ENCODE measurements around the gene CTSV. TPM values are rescaled to one million over a fixed set of nuclear protein-coding genes. Genes with fewer than 3 reads are reported as not detected.
"Not testable (repeated sequence)": the region's sequence is repeated elsewhere in the genome, so short reads cannot be mapped to it uniquely, and the experiment has no call there.

CTSV gene
- polyA plus RNA-seq, 1 of the 3 experiments (the other 2 are of a cell fraction): 3.1 TPM

DNA sequence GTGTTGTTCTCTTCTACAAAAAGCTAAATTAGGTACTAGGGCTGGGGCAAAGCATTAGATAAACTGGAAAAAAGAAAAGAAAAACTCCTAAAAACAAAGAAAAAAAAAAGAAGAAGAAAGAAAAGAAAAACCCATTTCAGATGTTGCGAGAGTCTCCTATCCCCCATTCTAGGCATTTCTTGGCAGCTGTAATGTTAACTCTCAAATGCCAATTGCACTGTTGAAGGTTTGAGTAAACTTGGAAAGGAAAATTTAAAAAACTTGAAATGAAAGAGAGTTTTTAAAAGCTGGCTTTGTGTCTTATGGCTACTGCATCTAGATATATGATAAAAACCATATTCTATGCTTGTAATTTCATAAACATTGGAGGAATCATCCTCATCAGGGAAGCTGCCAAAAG is 34.6 kb upstream of the CTSV start (continued):
- TF ChIP-seq, protein P1, sequence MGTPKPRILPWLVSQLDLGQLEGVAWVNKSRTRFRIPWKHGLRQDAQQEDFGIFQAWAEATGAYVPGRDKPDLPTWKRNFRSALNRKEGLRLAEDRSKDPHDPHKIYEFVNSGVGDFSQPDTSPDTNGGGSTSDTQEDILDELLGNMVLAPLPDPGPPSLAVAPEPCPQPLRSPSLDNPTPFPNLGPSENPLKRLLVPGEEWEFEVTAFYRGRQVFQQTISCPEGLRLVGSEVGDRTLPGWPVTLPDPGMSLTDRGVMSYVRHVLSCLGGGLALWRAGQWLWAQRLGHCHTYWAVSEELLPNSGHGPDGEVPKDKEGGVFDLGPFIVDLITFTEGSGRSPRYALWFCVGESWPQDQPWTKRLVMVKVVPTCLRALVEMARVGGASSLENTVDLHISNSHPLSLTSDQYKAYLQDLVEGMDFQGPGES (IDR thresholded peaks at IDR 0.05; ENCODE audit: low read depth, low read length): no peak
- TF ChIP-seq RCOR1 (IDR thresholded peaks at IDR 0.05; ENCODE audit: low read length) (no peak), RFX5 (IDR thresholded peaks at IDR 0.05; ENCODE audit: low read length) (no peak), FOSL2 (IDR thresholded peaks at IDR 0.05; ENCODE audit: borderline replicate concordance, low read depth) (no peak), EP300 (IDR thresholded peaks at IDR 0.05; ENCODE audit: borderline replicate concordance in 1 of 2, low read depth in 1 of 2, low read length in 1 of 2) (no peak)

DNA sequence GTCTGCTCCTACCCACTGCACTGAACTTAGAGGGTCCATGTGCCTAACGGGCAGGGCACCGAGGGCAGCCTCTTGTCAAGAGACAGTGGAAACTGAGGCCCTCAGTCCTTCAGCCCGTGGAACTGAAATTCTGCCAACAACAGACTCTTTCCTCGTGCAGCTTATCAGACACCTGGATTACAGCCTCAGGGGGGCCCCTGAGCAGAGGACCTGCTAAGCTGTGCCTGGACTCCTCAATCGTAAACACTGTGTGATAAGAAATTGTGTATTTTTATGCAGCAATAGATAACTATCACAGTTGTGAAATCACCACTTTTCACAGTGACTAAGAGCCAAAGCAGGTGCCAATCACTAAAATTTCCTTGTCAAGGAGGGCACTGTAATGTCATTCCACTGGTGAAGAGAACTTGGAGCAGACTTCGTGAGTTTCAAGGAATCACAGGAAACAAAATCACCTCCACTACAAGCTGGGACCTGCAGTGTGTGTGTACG is 33.4 kb upstream of the CTSV start:
- Histone ChIP-seq H2AFZ (ENCODE audit: low read depth) (no peak overlapping the region), H3K9me3 (no peaks in the 10 kb centered on the region), H3K36me3 (replicated peaks in 1 of 2; ENCODE audit: control insufficient read depth in 1 of 2, insufficient read depth in 2 of 2, low read length in 1 of 2) (no peaks in the 10 kb centered on the region), H3K9ac (no peak overlapping the region), H3K4me3 (ENCODE audit: low read depth in 2 of 2, low read length in 1 of 2) (no peak overlapping the region), H3K4me2 (no peak overlapping the region), H3K27me3 (ENCODE audit: insufficient read depth) (peaks cover 4% of the 10 kb centered on the region; the same call in 1 of the 2 replicates), H3K27ac (ENCODE audit: low read depth in 2 of 2, low read length in 1 of 2) (no peak overlapping the region), H4K20me1 (ENCODE audit: insufficient read depth) (no peaks in the 10 kb centered on the region), H3K9me2 (no peaks in the 10 kb centered on the region), H3K4me1 (ENCODE audit: control insufficient read depth in 1 of 2, insufficient read depth in 2 of 2, low read depth in 1 of 2, low read length in 1 of 2) (peaks cover 0 to 2% of the 10 kb centered on the region in 2 experiments; a peak in 1 of 4 replicates), H3F3A (replicated peaks; ENCODE audit: insufficient read depth) (no peaks in the 10 kb centered on the region), H3K79me2 (ENCODE audit: insufficient read depth) (no peaks in the 10 kb centered on the region)
- CTCF ChIA-PET: no interaction called here
- TF ChIP-seq NFIC (IDR thresholded peaks at IDR 0.05; ENCODE audit: borderline replicate concordance): no peak
- no peak for TF ChIP-seq GABPA (IDR thresholded peaks at IDR 0.05; ENCODE audit: low read depth)
- TF ChIP-seq EP300 (IDR thresholded peaks at IDR 0.05; ENCODE audit: borderline replicate concordance in 1 of 2, low read depth in 1 of 2, low read length in 1 of 2): no peak
- TF ChIP-seq RXRA (IDR thresholded peaks at IDR 0.05; ENCODE audit: borderline replicate concordance, low read depth): no peak
- TF ChIP-seq, protein P2, sequence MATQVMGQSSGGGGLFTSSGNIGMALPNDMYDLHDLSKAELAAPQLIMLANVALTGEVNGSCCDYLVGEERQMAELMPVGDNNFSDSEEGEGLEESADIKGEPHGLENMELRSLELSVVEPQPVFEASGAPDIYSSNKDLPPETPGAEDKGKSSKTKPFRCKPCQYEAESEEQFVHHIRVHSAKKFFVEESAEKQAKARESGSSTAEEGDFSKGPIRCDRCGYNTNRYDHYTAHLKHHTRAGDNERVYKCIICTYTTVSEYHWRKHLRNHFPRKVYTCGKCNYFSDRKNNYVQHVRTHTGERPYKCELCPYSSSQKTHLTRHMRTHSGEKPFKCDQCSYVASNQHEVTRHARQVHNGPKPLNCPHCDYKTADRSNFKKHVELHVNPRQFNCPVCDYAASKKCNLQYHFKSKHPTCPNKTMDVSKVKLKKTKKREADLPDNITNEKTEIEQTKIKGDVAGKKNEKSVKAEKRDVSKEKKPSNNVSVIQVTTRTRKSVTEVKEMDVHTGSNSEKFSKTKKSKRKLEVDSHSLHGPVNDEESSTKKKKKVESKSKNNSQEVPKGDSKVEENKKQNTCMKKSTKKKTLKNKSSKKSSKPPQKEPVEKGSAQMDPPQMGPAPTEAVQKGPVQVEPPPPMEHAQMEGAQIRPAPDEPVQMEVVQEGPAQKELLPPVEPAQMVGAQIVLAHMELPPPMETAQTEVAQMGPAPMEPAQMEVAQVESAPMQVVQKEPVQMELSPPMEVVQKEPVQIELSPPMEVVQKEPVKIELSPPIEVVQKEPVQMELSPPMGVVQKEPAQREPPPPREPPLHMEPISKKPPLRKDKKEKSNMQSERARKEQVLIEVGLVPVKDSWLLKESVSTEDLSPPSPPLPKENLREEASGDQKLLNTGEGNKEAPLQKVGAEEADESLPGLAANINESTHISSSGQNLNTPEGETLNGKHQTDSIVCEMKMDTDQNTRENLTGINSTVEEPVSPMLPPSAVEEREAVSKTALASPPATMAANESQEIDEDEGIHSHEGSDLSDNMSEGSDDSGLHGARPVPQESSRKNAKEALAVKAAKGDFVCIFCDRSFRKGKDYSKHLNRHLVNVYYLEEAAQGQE (IDR thresholded peaks at IDR 0.05; ENCODE audit: low read depth, low read length): no peak
- no peak for TF ChIP-seq FOXM1 (IDR thresholded peaks at IDR 0.05; ENCODE audit: low read depth)
- no peak for TF ChIP-seq TCF12 (IDR thresholded peaks at IDR 0.05)
- TF ChIP-seq, protein P3, sequence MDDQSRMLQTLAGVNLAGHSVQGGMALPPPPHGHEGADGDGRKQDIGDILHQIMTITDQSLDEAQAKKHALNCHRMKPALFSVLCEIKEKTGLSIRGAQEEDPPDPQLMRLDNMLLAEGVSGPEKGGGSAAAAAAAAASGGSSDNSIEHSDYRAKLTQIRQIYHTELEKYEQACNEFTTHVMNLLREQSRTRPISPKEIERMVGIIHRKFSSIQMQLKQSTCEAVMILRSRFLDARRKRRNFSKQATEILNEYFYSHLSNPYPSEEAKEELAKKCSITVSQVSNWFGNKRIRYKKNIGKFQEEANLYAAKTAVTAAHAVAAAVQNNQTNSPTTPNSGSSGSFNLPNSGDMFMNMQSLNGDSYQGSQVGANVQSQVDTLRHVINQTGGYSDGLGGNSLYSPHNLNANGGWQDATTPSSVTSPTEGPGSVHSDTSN (IDR thresholded peaks at IDR 0.05): no peak
- TF ChIP-seq RAD21 (IDR thresholded peaks at IDR 0.05; ENCODE audit: low read length): no peak
- TF ChIP-seq, protein P4, sequence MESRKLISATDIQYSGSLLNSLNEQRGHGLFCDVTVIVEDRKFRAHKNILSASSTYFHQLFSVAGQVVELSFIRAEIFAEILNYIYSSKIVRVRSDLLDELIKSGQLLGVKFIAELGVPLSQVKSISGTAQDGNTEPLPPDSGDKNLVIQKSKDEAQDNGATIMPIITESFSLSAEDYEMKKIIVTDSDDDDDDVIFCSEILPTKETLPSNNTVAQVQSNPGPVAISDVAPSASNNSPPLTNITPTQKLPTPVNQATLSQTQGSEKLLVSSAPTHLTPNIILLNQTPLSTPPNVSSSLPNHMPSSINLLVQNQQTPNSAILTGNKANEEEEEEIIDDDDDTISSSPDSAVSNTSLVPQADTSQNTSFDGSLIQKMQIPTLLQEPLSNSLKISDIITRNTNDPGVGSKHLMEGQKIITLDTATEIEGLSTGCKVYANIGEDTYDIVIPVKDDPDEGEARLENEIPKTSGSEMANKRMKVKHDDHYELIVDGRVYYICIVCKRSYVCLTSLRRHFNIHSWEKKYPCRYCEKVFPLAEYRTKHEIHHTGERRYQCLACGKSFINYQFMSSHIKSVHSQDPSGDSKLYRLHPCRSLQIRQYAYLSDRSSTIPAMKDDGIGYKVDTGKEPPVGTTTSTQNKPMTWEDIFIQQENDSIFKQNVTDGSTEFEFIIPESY (IDR thresholded peaks at IDR 0.05; ENCODE audit: borderline replicate concordance, low read depth): no peak
- no peak for TF ChIP-seq RFX5 (IDR thresholded peaks at IDR 0.05; ENCODE audit: low read length)
- TF ChIP-seq FOSL2 (IDR thresholded peaks at IDR 0.05; ENCODE audit: borderline replicate concordance, low read depth): no peak
- TF ChIP-seq ELF1 (IDR thresholded peaks at IDR 0.05): no peak
- TF ChIP-seq POLR2AphosphoS5 (IDR thresholded peaks at IDR 0.05; ENCODE audit: low read depth, low read length): no peak
- no peak for TF ChIP-seq JUND (IDR thresholded peaks at IDR 0.05)
- TF ChIP-seq FOXJ3 (CRISPR knock-in tag; IDR thresholded peaks at IDR 0.05): no peak
- TF ChIP-seq MXI1 (IDR thresholded peaks at IDR 0.05; ENCODE audit: low read depth, low read length): no peak
- TF ChIP-seq SMC3 (IDR thresholded peaks at IDR 0.05; ENCODE audit: low read depth, low read length): no peak
- DNase-seq: no peak
- POLR2A ChIA-PET: interaction anchor here (0.7 kb wide), 1 partner anchor 9 kb away, joined by 4 read pairs; no protein-coding TSS in a partner anchor
- 35% methylated on average over 7 of the region's 7 CpGs for WGBS (ENCODE audit: low lambda C conversion rate)

DNA sequence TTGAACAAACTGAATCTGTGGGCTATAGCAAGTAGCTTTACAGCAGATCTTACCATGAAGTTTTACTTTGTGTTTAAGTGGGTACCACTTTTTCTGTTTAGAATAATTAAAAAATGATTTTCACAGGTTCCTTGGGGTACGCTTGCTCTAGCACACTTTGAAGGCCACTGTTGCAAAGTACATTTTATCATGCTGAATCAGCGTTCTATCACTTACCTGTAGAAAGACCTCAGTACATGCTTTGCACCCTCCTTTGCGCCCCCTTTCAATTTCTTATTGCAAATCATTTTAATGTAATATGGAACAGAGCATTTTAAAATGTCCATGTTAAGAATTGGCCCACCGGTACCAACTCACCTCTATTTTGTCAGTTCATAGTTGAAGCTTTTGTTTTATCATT is 31.4 kb upstream of the CTSV start:
- H3K27ac ChIP-seq (ENCODE audit: low read depth in 2 of 2, low read length in 1 of 2); H3K9ac ChIP-seq; H3K9me2 ChIP-seq; H3K36me3 ChIP-seq (replicated peaks in 1 of 2; ENCODE audit: control insufficient read depth in 1 of 2, insufficient read depth in 2 of 2, low read length in 1 of 2); H3K4me1 ChIP-seq (ENCODE audit: control insufficient read depth in 1 of 2, insufficient read depth in 2 of 2, low read depth in 1 of 2, low read length in 1 of 2); H3K9me3 ChIP-seq; H3K4me2 ChIP-seq; H3F3A ChIP-seq (replicated peaks; ENCODE audit: insufficient read depth); CTCF ChIA-PET; H3K27me3 ChIP-seq (ENCODE audit: insufficient read depth); POLR2A ChIA-PET; H2AFZ ChIP-seq (ENCODE audit: low read depth); H4K20me1 ChIP-seq (ENCODE audit: insufficient read depth); H3K79me2 ChIP-seq (ENCODE audit: insufficient read depth); DNase-seq; H3K4me3 ChIP-seq (ENCODE audit: low read depth in 2 of 2, low read length in 1 of 2): not testable (repeated sequence)
- WGBS (ENCODE audit: low lambda C conversion rate): 54% methylated on average over 4 of the region's 4 CpGs

All from SK-N-SH (cell line).